Limb (tissue), 2 donors: Measurements from ENCODE around the gene ANKRD2.
"Not testable (repeated sequence)": the region's sequence is repeated elsewhere in the genome, so short reads cannot be mapped to it uniquely, and the experiment has no call there.

ENCODE experiments used
- DNase-seq, 2 donors: peaks; one replicate each; pipeline ENCODE4 v3.0.0-alpha.2; 2016; ENCODE audit errors: extremely low spot score in 2 of 2

Gene ANKRD2

GRCh38 chr10:97571622-97572021 lies 957 bp upstream of the ANKRD2 start:
- no peak for DNase-seq

GRCh38 chr10:97573021-97573420 lies 442 bp downstream of the ANKRD2 start:
- DNase-seq = no peak

DNA sequence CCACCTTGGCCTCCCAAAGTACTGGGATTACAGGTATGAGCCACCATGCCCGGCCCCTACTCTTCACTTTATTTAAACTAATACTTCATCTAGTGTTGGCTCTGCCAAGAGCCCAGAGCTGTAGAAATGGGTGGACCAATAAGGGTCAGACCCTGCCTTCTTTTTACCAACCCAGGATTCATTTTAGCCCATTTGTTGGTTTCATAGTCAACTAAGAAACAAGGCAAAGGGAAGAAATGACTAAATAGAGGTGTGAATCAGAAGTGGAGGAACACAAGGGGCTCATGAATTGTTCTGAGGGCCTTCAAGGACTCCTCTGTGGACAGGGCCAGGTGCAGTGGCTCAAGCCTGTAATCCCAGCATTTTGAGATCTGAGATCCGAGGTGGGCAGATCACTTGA lies 1.1 kb downstream of the ANKRD2 start:
- no peak for DNase-seq

- no peak for DNase-seq
These were observed 2.0 kb downstream of the ANKRD2 start for GRCh38 chr10:97574374-97575126.

DNA sequence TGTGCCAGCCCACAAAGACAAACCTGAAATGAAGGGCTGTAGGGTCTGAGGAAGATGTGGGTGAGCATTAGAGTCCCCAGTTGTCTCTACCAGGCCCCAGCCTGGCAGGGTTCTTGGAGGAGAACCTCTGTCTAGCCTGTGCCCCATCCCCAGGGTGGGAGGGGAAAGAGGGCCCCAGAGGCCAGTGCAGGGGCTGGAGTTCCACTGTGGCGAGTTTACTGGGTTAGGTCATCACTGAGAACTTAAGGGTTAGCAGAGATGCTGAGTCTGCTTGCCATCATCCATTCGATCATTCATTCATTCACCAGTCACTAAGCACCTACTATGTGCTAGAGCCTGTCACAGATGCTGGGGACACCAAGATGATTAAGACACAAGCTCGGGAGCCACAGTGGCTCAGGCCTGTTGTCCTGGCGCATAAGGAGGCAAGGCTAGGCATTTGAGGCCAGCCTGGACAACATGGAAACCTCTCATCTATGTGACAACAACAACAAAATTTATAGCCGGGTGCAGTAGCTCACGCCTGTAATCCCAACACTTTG lies 2.6 kb downstream of the ANKRD2 start:
- no peak for DNase-seq

- not testable (repeated sequence) for DNase-seq
These were observed 3.9 kb downstream of the ANKRD2 start for GRCh38 chr10:97576487-97576886.

DNA sequence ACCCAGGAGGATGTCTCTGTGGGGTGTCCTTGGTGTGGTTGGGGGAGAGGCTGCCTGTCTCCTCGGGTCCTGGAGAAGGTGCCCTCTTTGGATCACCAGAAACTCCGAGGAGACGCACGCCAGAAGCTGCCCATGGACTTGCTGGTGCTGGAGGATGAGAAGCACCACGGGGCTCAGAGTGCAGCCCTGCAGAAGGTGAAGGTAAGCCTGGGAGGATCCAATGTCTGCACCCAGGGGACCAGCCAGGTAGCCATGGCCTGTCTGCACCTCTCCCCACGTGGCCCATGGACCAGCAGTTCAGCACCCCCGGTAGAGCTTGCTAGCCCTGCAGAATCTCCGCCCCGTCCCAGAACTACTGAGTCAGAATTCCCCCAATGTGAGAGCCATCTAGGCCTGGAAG lies 5.1 kb downstream of the ANKRD2 start:
- no peak for DNase-seq

GRCh38 chr10:97578171-97578844 lies 5.7 kb downstream of the ANKRD2 start:
- DNase-seq = no peak

DNA sequence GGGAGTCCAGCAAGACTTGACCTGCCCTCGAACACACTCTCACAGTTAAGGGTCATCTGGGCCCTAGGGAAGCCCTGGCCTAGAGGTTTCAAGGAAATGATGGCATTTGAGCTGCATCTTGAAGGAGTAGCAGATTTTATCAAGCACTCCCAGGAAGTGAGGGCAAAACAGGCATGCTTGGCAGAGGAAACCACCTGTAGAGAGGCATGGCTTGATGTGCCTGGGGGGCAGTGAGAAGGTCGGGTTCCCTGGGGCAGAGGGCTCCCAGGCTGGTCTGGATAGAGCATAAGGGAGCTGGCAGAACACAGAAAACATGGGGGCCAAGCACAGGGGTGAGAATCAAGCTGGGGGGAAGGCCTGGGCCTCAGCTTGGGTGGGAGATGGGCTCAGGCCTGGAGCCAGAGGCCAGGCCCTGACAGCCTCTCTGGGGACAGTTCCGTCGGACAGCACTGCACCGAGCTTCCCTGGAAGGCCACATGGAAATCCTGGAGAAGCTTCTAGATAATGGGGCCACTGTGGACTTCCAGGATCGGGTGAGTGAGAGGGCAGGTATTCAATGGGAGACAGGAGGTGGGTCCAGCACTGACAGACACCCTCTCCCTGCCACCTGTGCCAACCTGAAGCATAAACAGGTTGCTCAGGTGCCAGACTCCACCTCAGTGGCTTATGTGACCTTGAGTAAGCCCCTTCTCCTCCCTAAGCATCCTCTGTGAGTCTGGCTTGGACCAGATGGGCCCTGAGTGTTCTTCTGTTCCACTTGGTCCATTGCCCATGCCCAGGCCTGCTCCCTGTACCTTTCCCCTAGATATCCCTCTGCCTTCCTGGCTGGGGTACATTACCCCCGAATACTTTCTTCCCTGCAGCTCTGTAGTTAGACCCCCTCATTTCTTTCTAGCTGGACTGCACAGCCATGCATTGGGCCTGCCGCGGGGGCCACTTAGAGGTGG lies 8.1 kb downstream of the ANKRD2 start:
- no peak for DNase-seq

DNA sequence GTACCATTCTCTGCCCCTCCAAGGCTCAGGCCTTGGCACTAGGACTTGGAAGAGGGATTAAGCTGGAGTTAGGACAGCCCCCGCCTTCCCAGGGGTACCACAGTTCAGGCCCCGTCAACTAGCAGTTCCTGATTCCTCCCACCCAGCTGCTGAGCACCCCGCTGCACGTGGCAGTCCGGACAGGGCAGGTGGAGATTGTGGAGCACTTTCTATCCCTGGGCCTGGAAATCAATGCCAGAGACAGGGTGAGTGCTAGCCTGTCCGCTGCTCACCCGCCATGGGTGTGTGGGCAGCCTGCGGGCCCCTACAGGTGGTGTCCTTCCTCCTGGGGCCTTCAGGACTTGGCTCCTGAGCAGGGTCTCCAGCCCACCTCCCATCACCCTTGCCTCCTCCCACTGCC lies 9.6 kb downstream of the ANKRD2 start:
- no peak for DNase-seq

DNA sequence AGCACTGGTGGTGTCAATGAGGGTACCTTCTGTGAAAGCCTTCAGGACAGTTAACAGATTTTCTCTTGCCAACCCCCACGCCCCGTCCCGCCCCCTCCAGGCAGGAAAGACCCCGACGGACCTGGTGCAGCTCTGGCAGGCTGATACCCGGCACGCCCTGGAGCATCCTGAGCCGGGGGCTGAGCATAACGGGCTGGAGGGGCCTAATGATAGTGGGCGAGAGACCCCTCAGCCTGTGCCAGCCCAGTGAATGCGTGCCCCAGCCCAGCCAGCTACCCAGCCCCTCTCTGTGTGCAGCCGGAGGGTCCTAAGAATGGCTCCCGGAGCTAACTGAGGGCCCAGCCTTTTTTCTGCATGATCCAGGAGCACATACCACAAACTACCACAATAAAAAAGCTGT lies 10.9 kb downstream of the ANKRD2 start:
- no peak for DNase-seq

GRCh38 chr10:97584060-97584797 lies 11.7 kb downstream of the ANKRD2 start, which contains the start of gene HOGA1:
TSS of gene HOGA1 (plus strand) at chr10:97584389. CDS start at chr10:97584704, 315 bp downstream.
- DNase-seq = peak in 1 of 2 donors; percentile 8

- no peak for DNase-seq
These were observed 12.3 kb downstream of the ANKRD2 start for GRCh38 chr10:97584798-97585438.

- DNase-seq = no peak
These were observed 12.8 kb downstream of the ANKRD2 start for GRCh38 chr10:97585439-97585811.

DNA sequence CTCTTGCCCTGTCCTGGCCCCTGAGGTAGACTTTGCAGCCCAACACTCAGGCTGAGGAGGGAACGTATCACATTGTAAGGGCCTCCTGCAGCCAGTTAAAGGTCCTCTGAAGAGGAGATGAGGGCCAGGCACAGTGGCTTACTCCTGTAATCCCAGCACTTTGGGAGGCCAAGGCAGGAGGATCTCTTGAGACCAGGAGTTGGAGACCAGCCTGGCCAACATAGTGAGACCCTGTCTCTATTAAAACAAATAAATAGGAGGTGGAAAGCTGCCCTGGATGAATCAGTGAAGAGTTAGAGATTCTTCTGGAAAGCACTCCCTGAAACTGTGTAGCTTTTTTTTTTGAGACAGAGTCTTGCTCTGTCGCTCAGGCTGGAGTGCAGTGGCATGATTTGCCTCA lies 14.6 kb downstream of the ANKRD2 start:
- DNase-seq = no peak

- DNase-seq = no peak
These were observed 16.9 kb downstream of the ANKRD2 start, which contains the start of gene C10orf62 for GRCh38 chr10:97589479-97589878. TSS of gene C10orf62 (plus strand) at chr10:97589721. CDS start at chr10:97589898, 177 bp downstream.

GRCh38 chr10:97590082-97590747 lies 17.6 kb downstream of the ANKRD2 start:
- DNase-seq = no peak

DNA sequence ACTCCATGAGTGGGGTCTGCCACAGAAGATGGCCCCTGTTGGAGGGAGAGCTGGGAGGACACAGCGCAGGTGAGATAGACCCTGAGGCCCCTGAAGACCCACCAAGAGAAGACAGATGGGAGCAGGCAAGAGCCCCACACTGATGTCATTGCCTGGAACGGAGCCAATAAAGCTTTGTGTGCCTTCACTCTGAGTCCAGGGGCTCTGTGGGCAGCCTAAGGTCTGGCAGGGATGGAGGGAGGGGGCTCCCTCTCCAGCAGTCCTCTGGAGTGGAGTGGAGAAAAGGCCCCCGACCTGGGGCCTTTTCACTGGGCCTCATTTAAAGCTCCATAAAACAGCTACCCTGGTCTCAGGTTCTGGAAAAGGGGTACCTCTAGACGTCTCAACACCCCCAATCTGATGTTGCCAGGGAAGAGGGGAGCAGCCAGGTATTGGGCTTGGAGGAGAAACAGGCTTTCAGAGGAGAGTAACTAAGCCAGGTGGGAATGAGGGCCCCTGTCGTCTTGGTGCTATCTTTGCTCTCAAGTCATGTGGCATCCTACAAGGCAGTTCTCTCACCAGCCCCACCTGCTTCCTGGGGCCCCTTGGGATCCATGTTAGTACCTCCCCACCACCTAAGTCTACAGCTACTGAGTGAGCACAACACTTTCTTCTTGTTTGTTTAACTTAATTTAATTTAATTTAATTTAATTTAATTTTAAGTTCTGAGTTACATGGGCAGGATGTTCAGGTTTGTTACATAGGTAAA lies 18.3 kb downstream of the ANKRD2 start:
- DNase-seq = no peak

GRCh38 chr10:97593421-97593820 lies 20.8 kb downstream of the ANKRD2 start:
- no peak for DNase-seq
